RPMI7951 (cell line): ENCODE data around the gene NT5C1A. TPM values are rescaled to one million over a fixed set of nuclear protein-coding genes. Genes with fewer than 3 reads are reported as not detected.

Source experiments
- DNase-seq: peaks from one replicate; pipeline ENCODE4 v3.0.0-alpha.2; 2012; ENCODE audit warnings: low read depth
- total RNA-seq: library from RNA; depleted of rRNA; stranded (reverse); fragments of >200 nt; shearing (Covaris generic); gene quantifications from 2 replicates; pipeline ENCODE4 v1.2.3, GENCODE V29; 2014; rRNA removed

The NT5C1A gene
- total RNA-seq = not detected in 2 replicates

- DNase-seq = peak; percentile 27
Observed at GRCh38 chr1:39671793-39672550, at the start of gene NT5C1A. Gene NT5C1A (minus strand): TSS chr1:39672107. CDS start chr1:39672038, 69 bp downstream.

GRCh38 chr1:39721664-39722063, 49.8 kb upstream of the NT5C1A start:
- no peak for DNase-seq

GRCh38 chr1:39720094-39720999, 48.4 kb upstream of the NT5C1A start:
- peak; percentile 61 for DNase-seq

- no peak for DNase-seq
Observed at GRCh38 chr1:39717809-39718208, 45.9 kb upstream of the NT5C1A start.

GRCh38 chr1:39713557-39713956, 41.6 kb upstream of the NT5C1A start:
- DNase-seq = no peak

- no peak for DNase-seq
Observed at GRCh38 chr1:39711966-39712340, 40.0 kb upstream of the NT5C1A start.

GRCh38 chr1:39711104-39711965, 39.4 kb upstream of the NT5C1A start:
- no peak for DNase-seq

GRCh38 chr1:39707506-39707905, 35.6 kb upstream of the NT5C1A start:
- DNase-seq = no peak

GRCh38 chr1:39704757-39705156, 32.9 kb upstream of the NT5C1A start:
- DNase-seq = no peak

- no peak for DNase-seq
Observed at GRCh38 chr1:39701049-39701439, 29.1 kb upstream of the NT5C1A start.

GRCh38 chr1:39700348-39700747, 28.4 kb upstream of the NT5C1A start:
- DNase-seq = no peak

- no peak for DNase-seq
Observed at GRCh38 chr1:39699419-39699818, 27.5 kb upstream of the NT5C1A start.

GRCh38 chr1:39698568-39698967, 26.7 kb upstream of the NT5C1A start:
- DNase-seq = no peak

- DNase-seq = no peak
Observed at GRCh38 chr1:39696448-39696847, 24.5 kb upstream of the NT5C1A start.

GRCh38 chr1:39695016-39695415, 23.1 kb upstream of the NT5C1A start:
- DNase-seq = no peak

GRCh38 chr1:39694026-39694425, 22.1 kb upstream of the NT5C1A start:
- DNase-seq = no peak

GRCh38 chr1:39692152-39693074, 20.5 kb upstream of the NT5C1A start:
- DNase-seq = no peak

- DNase-seq = peak; percentile 83
Observed at GRCh38 chr1:39691383-39692151, 19.7 kb upstream of the NT5C1A start, which contains the start of gene HPCAL4. Gene HPCAL4 (minus strand): TSS chr1:39691433. CDS start chr1:39684603, 6,830 bp downstream.

- DNase-seq = no peak
Observed at GRCh38 chr1:39690794-39691382, 19.0 kb upstream of the NT5C1A start.
